Cardiac muscle cell (in vitro differentiated cells and primary cell): ENCODE data around the gene NUBP1. TPM values are rescaled to one million over a fixed set of nuclear protein-coding genes. Genes with fewer than 3 reads are reported as not detected.
A peak's percentile ranks its signal among the peaks of the same experiment; 100 is the strongest.

Experiments used
- DNase-seq, 2 donors: peaks; one replicate each; pipeline versions ENCODE4 v3.0.0 to v3.0.0-alpha.2; 2010 to 2017; ENCODE audit warnings: low read depth in 1 of 2, low spot score in 1 of 2
- H3K27ac ChIP-seq: fragments of 200-600 bp; sonication (generic); 2 replicates; pipeline ENCODE4 v1.5.1; 2016
- H3K27me3 ChIP-seq: fragments of 200-600 bp; sonication (generic); 2 replicates; pipeline ENCODE4 v1.6.0; 2016; ENCODE audit warnings: control low read depth
- H3K36me3 ChIP-seq: fragments of 200-600 bp; sonication (generic); 2 replicates; pipeline ENCODE4 v1.5.1; 2016; ENCODE audit warnings: control low read depth
- H3K4me1 ChIP-seq: fragments of 200-600 bp; sonication (generic); 2 replicates; pipeline ENCODE4 v1.8.1; 2017; ENCODE audit warnings: low read depth, mild to moderate bottlenecking, mixed run types
- H3K4me3 ChIP-seq: fragments of 200-600 bp; sonication (generic); 2 replicates; pipeline ENCODE4 v1.5.1; 2016; ENCODE audit warnings: mild to moderate bottlenecking
- H3K9me3 ChIP-seq: fragments of 200-600 bp; sonication (generic); 2 replicates; pipeline ENCODE4 v1.5.1; 2017; ENCODE audit warnings: low read depth, mild to moderate bottlenecking, control low read depth
- polyA plus RNA-seq: library from polyadenylated mRNA; unstranded; fragments of >200 nt; fragmentation: Nextera tagmentation; extraction: Ambion mirVana; gene quantifications from 2 replicates; pipeline ENCODE4 v1.2.1, GENCODE V29; 2016
- total RNA-seq: library from RNA; depleted of rRNA; stranded (reverse); fragments of >200 nt; gene quantifications from 2 replicates; pipeline ENCODE4 v1.2.3, GENCODE V29; 2016
- TF ChIP-seq, protein P1 (sequence below): IDR thresholded peaks from 2 replicates; pipeline ENCODE4 v1.5.1; 2012; ENCODE audit warnings: low read depth, mild to moderate bottlenecking, low read length

NUBP1 gene
- total RNA-seq (44.6 and 60.4 TPM in 2 replicates), polyA plus RNA-seq (53.2 and 54.0 TPM in 2 replicates)

DNA sequence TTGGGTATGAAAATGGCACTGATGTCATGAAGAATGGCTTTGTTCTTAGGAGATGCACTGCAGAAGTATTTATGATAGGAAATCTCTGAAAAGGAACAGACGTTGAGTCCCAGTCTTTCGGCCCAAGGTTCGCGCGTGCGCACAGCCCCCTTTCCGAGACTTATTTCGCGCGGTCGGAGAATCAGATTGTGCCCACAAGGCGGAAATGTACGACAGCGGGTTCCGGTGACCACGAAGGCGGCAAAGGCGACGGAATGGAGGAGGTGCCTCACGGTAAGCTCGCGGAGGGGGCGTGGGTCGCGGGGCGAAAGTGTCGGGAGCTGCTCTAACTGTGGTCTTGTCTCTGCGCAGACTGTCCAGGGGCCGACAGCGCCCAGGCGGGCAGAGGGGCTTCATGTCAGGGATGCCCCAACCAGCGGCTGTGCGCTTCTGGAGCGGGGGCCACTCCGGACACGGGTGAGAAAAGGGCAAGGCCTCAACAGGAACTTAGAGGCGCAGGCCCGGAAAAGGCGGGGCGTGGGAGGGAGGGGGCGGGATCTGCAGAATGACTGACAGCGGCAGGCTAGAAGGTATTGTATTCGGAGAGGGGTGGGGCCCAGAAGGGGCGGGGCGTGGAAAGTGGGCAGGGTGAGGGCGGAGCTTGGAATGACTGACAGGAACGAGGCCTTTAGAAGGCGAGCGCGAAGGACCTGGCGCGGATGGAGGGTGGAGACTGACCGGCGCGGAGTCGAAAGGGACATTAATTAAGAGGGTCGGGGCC is at the start of gene NUBP1:
Gene NUBP1, plus strand, starts transcription at position 233 of the 760 bp plus-strand sequence. Its CDS starts 22 bp downstream, at position 255.
- peak within 1 kb of the TSS; percentile 53 for H3K4me3 ChIP-seq
- TF ChIP-seq, protein P1, sequence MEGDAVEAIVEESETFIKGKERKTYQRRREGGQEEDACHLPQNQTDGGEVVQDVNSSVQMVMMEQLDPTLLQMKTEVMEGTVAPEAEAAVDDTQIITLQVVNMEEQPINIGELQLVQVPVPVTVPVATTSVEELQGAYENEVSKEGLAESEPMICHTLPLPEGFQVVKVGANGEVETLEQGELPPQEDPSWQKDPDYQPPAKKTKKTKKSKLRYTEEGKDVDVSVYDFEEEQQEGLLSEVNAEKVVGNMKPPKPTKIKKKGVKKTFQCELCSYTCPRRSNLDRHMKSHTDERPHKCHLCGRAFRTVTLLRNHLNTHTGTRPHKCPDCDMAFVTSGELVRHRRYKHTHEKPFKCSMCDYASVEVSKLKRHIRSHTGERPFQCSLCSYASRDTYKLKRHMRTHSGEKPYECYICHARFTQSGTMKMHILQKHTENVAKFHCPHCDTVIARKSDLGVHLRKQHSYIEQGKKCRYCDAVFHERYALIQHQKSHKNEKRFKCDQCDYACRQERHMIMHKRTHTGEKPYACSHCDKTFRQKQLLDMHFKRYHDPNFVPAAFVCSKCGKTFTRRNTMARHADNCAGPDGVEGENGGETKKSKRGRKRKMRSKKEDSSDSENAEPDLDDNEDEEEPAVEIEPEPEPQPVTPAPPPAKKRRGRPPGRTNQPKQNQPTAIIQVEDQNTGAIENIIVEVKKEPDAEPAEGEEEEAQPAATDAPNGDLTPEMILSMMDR, result no peak
- no peaks in the 10 kb centered on the region for H3K27me3 ChIP-seq
- H3K9me3 ChIP-seq, result no peaks in the 10 kb centered on the region
- peak within 1 kb of the TSS; percentile 98 for H3K27ac ChIP-seq
- H3K4me1 ChIP-seq, result peaks cover 18% of the 10 kb centered on the region
- peak; percentile 98 to 99 for DNase-seq
- peaks cover 3% of the 10 kb centered on the region for H3K36me3 ChIP-seq

DNA sequence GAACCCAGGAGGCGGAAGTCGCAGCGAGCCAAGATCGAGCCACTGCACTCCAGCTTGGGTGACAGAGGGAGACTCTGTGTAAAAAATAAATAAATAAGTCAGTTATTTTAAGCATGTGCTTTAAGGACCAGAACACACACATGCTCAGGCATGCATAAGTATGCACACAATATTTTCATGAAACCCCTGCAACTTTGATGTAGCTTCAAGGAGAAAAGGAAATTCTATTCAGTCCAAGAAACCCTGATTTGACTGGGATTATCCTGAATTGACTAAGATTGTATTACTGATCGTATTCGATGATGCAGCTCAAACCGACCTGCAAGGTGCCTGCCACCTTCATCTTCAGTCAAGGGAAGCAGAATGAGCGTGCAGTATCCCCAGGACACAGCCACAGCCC is 49.8 kb upstream of the NUBP1 start:
- Histone ChIP-seq H3K27ac (no peak overlapping the region), H3K9me3 (no peaks in the 10 kb centered on the region), H3K4me3 (no peak overlapping the region), H3K36me3 (no peaks in the 10 kb centered on the region), H3K4me1 (no peaks in the 10 kb centered on the region), H3K27me3 (no peaks in the 10 kb centered on the region)
- DNase-seq, result no peak
- TF ChIP-seq, protein P1, result no peak

DNA sequence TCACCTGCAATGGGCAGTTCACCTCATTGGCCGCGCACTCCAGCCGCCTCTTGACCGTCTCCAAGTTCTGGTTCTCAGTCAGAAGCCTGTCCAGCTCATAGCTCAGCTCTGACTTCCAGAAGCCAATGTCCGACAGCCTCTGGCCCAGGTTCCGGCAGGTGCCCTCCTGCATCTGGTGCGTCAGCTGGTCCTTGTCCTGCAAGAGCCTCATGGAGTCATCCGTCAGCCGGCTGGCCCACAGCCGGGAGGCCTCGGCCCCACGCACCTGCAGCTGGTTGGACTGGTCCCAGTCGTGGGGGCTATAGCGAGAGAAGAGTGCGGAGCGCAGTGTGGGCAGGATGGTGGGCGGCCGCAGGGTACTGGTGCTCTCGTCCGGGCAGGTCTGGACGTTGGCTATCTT is 49.3 kb upstream of the NUBP1 start:
- Histone ChIP-seq H3K4me3 (no peak overlapping the region), H3K27ac (no peak overlapping the region), H3K36me3 (no peaks in the 10 kb centered on the region), H3K4me1 (no peaks in the 10 kb centered on the region), H3K9me3 (no peaks in the 10 kb centered on the region), H3K27me3 (no peaks in the 10 kb centered on the region)
- DNase-seq, result no peak
- TF ChIP-seq, protein P1, result no peak

DNA sequence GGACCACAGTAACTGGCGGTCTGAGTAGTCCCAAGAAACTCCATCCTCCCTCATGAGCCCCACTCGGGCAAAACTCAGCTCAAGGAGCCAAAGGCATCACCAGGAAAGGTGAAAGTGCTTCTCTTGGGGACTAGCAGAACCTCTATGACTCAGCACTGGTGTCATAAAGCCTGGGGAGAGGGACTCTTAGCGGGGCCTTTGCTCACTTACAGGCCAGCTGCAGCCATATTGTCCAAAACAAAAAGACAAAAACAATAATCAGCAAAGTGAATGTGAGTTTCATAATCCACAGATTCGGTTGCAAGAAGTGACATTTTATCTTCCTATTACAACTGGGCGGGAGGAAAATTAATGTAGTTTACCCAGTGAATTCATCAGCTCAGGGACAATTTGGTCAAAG is 48.8 kb upstream of the NUBP1 start, which contains the start of gene TEKT5:
Gene TEKT5, minus strand, starts transcription at position 101 of the 400 bp plus-strand sequence. Its CDS starts 57 bp downstream, at position 44.
- Histone ChIP-seq H3K36me3 (no peaks in the 10 kb centered on the region), H3K4me1 (no peaks in the 10 kb centered on the region), H3K27me3 (no peaks in the 10 kb centered on the region), H3K4me3 (no peak within 1 kb of the TSS), H3K9me3 (no peaks in the 10 kb centered on the region), H3K27ac (no peak within 1 kb of the TSS)
- no peak for DNase-seq
- TF ChIP-seq, protein P1, result no peak

DNA sequence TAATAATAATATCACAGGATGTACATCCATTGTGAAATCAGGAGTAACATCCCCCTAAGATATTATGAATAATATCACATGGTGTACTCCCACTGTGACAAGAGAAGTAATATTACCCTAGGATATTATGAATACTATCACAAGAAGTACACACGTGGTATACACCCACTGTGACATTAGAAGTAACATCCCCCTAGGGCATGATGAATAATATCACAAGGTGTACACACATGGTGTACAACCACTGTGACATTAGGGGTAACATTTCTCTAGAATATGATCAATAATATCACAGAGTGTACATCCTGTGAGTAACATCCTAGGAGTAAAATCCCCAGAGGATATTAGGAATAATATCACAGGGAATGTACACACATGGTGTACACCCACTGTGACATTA is 43.9 kb upstream of the NUBP1 start:
- TF ChIP-seq, protein P1, result no peak
- no peak overlapping the region for H3K4me3 ChIP-seq
- no peaks in the 10 kb centered on the region for H3K36me3 ChIP-seq
- H3K9me3 ChIP-seq, result no peaks in the 10 kb centered on the region
- no peaks in the 10 kb centered on the region for H3K27me3 ChIP-seq
- no peaks in the 10 kb centered on the region for H3K4me1 ChIP-seq
- no peak for DNase-seq
- H3K27ac ChIP-seq, result no peak overlapping the region
